ENCODE results near the gene MRPL43.
A peak's percentile ranks its signal among the peaks of the same experiment; 100 is the strongest.

DNA sequence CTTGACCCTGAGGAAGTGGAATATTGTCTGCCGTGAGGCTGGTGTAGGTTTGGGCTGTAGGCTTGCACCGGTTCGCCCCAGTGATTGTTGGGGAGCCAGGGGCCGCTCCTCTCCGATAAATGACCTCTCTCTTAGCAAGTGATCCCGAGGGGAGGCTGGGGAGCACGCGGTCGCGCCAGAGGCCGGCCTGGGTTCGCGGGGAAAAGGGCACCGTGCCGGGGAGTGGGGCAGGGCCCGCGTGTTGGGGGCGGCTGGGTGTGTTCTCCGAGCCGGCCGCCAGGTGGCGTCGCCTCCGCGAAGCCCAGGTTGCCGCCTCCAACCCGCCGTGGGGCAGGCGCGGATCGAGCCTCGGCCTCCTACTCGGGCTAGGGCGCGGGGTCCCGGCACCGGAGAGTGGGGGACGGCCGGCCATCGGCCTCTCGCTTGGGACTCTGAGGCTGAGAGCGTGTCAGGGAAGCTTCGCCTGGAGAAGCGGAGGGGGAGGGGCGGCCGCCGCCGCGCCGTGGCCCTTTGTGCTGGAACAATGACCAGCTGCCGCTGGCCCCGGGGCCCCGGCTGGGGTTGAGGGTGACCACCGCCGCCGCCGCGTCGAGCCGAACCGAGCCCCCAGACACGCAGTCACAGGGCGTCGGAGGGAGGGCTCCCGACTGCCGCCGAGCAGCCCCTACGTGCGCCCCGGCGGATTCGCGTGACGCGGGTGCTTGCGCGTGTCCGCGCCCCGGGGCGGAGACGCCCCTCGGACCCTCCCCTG, 11.9 kb upstream of the MRPL43 start:
- TF ChIP-seq, protein P1, sequence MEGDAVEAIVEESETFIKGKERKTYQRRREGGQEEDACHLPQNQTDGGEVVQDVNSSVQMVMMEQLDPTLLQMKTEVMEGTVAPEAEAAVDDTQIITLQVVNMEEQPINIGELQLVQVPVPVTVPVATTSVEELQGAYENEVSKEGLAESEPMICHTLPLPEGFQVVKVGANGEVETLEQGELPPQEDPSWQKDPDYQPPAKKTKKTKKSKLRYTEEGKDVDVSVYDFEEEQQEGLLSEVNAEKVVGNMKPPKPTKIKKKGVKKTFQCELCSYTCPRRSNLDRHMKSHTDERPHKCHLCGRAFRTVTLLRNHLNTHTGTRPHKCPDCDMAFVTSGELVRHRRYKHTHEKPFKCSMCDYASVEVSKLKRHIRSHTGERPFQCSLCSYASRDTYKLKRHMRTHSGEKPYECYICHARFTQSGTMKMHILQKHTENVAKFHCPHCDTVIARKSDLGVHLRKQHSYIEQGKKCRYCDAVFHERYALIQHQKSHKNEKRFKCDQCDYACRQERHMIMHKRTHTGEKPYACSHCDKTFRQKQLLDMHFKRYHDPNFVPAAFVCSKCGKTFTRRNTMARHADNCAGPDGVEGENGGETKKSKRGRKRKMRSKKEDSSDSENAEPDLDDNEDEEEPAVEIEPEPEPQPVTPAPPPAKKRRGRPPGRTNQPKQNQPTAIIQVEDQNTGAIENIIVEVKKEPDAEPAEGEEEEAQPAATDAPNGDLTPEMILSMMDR (IDR thresholded peaks at IDR 0.05) = peak; percentile 93
- TF ChIP-seq EZH2 (IDR thresholded peaks at IDR 0.05) = no peak

Measured in neural progenitor cell (in vitro differentiated cells).